HCT116 (cell line): ENCODE data around the gene CPNE5. TPM values are rescaled to one million over a fixed set of nuclear protein-coding genes. Genes with fewer than 3 reads are reported as not detected.

Experiments used
- ATAC-seq: fragments of 200-7000 bp; cut with Tn5 transposase; 2 replicates; pipeline ENCODE4 v1.9.1; 2020; ENCODE audit warnings: mild to moderate bottlenecking, moderate library complexity
- BruUV-seq: library from RNA; stranded (reverse); fragments of 400-500 nt; replicated peaks from 2 replicates; lab custom pipeline; 2021; lab: Mats Ljungman, UMichigan
- CTCF ChIA-PET: fragments of 300-600 bp; sonication (Branson Sonifier 250); formaldehyde crosslinking; loops from one replicate; lab custom pipeline; 2021; ENCODE audit warnings: antibody characterized with exemption; lab: Charles Lee
- POLR2A ChIA-PET: fragments of 300-600, 350-600 bp; sonication (Branson Sonifier 250); formaldehyde crosslinking; loops from one replicate; lab custom pipeline; 2021; ENCODE audit warnings: antibody characterized with exemption; lab: Charles Lee
- RAD21 ChIA-PET, 2 experiments: fragments of 300-600 bp; sonication (Branson Sonifier 250); formaldehyde crosslinking; loops; one replicate each; lab custom pipeline; 2023; ENCODE audit warnings: low total read pairs in 2 of 2; ENCODE audit not compliant: uncharacterized antibody in 2 of 2, unreplicated experiment in 2 of 2, low non-redundant PET in 1 of 2; lab: Charles Lee
- DNase-seq: peaks from one replicate; pipeline ENCODE4 v3.0.0-alpha.2; 2010; ENCODE audit warnings: low read depth, low spot score
- H2AFZ ChIP-seq: fragments of 200-600 bp; shearing (Covaris generic), sonication (generic); 2 replicates; pipeline ENCODE4 v1.6.1; 2017; ENCODE audit warnings: low read depth, mixed run types, mixed read lengths, antibody characterized with exemption, low read length; ENCODE audit not compliant: poor library complexity, severe bottlenecking
- H3K27ac ChIP-seq: 2 replicates; pipeline ENCODE4 v1.5.1; 2012; ENCODE audit warnings: low read depth, low read length
- H3K27me3 ChIP-seq: fragments of 200-600 bp; sonication (generic); 2 replicates; pipeline ENCODE4 v1.6.1; 2016; ENCODE audit warnings: mixed run types, low read length, mixed read lengths; ENCODE audit not compliant: insufficient read depth
- H3K36me3 ChIP-seq, 2 experiments: fragments of 200-500 bp in 1 of 2; fragments of 200-600 bp in 1 of 2; sonication (Bioruptor generic) in 1 of 2; sonication (generic) in 1 of 2; 2 replicates each; pipeline versions ENCODE4 v1.5.1 to v1.6.1; 2014 to 2016; ENCODE audit warnings: low read length in 2 of 2, inconsistent platforms in 1 of 2, mixed read lengths in 1 of 2, mixed run types in 1 of 2; ENCODE audit not compliant: insufficient read depth in 2 of 2, control insufficient read depth in 1 of 2
- H3K4me1 ChIP-seq, 2 experiments: fragments of 200-600 bp in 1 of 2; sonication (generic) in 1 of 2; 2 replicates each; pipeline versions ENCODE4 v1.5.1 to v1.6.1; 2012 to 2017; ENCODE audit warnings: low read length in 2 of 2, inconsistent platforms in 1 of 2, mild to moderate bottlenecking in 1 of 2, mixed read lengths in 1 of 2, mixed run types in 1 of 2, moderate library complexity in 1 of 2; ENCODE audit not compliant: insufficient read depth in 2 of 2, control insufficient read depth in 1 of 2
- H3K4me2 ChIP-seq: fragments of 200-600 bp; sonication (generic); 2 replicates; pipeline ENCODE4 v1.6.1; 2017; ENCODE audit warnings: mixed run types, low read length, mixed read lengths
- H3K4me3 ChIP-seq, 2 experiments: fragments of 200-600 bp in 1 of 2; sonication (generic) in 1 of 2; replicated peaks in 1 of 2; 2 replicates each; pipeline ENCODE4 v1.5.1; 2011 to 2016; ENCODE audit warnings: low read length in 2 of 2, control low read depth in 1 of 2, low read depth in 1 of 2, mild to moderate bottlenecking in 1 of 2, mixed read lengths in 1 of 2, mixed run types in 1 of 2
- H3K79me2 ChIP-seq: fragments of 200-600 bp; sonication (generic); 2 replicates; pipeline ENCODE4 v1.6.1; 2017; ENCODE audit warnings: mild to moderate bottlenecking, mixed run types, low read length, moderate library complexity, mixed read lengths; ENCODE audit not compliant: insufficient read depth
- H3K9ac ChIP-seq: fragments of 200-600 bp; sonication (generic); 2 replicates; pipeline ENCODE4 v1.6.1; 2016; ENCODE audit warnings: low read length, mixed read lengths
- H3K9me2 ChIP-seq: fragments of 200-600 bp; sonication (generic), shearing (Covaris generic); 2 replicates; pipeline ENCODE4 v1.6.1; 2017; ENCODE audit warnings: mixed run types, mild to moderate bottlenecking, moderate library complexity; ENCODE audit not compliant: insufficient read depth
- H3K9me3 ChIP-seq, 2 experiments: fragments of 200-500 bp in 1 of 2; fragments of 200-600 bp in 1 of 2; sonication (Bioruptor generic) in 1 of 2; sonication (generic) in 1 of 2; 2 replicates each; pipeline ENCODE4 v1.6.1; 2014 to 2017; ENCODE audit warnings: low read length in 2 of 2, mixed read lengths in 2 of 2, inconsistent platforms in 1 of 2, low read depth in 1 of 2, mild to moderate bottlenecking in 1 of 2, mixed run types in 1 of 2, moderate library complexity in 1 of 2; ENCODE audit not compliant: control insufficient read depth in 1 of 2, insufficient read depth in 1 of 2
- H4K20me1 ChIP-seq: fragments of 200-600 bp; sonication (generic), shearing (Covaris generic); 2 replicates; pipeline ENCODE4 v1.6.1; 2017; ENCODE audit warnings: mixed run types, mild to moderate bottlenecking, moderate library complexity; ENCODE audit not compliant: insufficient read depth
- ATF3 ChIP-seq: IDR thresholded peaks from 2 replicates; pipeline ENCODE4 v1.6.1; 2012
- CBX3 ChIP-seq: IDR thresholded peaks from 2 replicates; pipeline ENCODE4 v1.6.1; 2012; ENCODE audit warnings: low read depth
- CEBPB ChIP-seq: IDR thresholded peaks from 2 replicates; pipeline ENCODE4 v1.6.1; 2012; ENCODE audit warnings: low read depth
- EGR1 ChIP-seq: IDR thresholded peaks from 2 replicates; pipeline ENCODE4 v1.6.1; 2012; ENCODE audit warnings: low read depth
- EZH2 ChIP-seq: fragments of 200-600 bp; sonication (generic); IDR thresholded peaks from 2 replicates; pipeline ENCODE4 v1.6.1; 2017; ENCODE audit warnings: antibody characterized with exemption, mixed run types
- EZH2phosphoT487 ChIP-seq: fragments of 200-600 bp; IDR thresholded peaks from 2 replicates; pipeline ENCODE4 v1.6.1; 2018; ENCODE audit warnings: antibody characterized with exemption, borderline replicate concordance
- JUND ChIP-seq: IDR thresholded peaks from 2 replicates; pipeline ENCODE4 v1.6.1; 2012
- POLR2A ChIP-seq: IDR thresholded peaks from 2 replicates; pipeline ENCODE4 v1.7.0; 2011; ENCODE audit warnings: borderline replicate concordance; ENCODE audit not compliant: insufficient read depth, insufficient read length; ENCODE audit errors: extremely low read depth
- POLR2AphosphoS5 ChIP-seq: IDR thresholded peaks from 2 replicates; pipeline ENCODE4 v1.6.1; 2011; ENCODE audit warnings: mild to moderate bottlenecking, low read depth, low read length, moderate library complexity
- SIN3A ChIP-seq: IDR thresholded peaks from 2 replicates; pipeline ENCODE4 v1.6.1; 2012; ENCODE audit warnings: low read depth
- SP1 ChIP-seq: IDR thresholded peaks from 2 replicates; pipeline ENCODE4 v1.6.1; 2012; ENCODE audit warnings: low read depth
- TCF7L2 ChIP-seq: IDR thresholded peaks from 2 replicates; pipeline ENCODE4 v1.7.0; 2011; ENCODE audit warnings: borderline replicate concordance, inconsistent platforms; ENCODE audit not compliant: insufficient read depth, insufficient read length; ENCODE audit errors: extremely low read depth
- YY1 ChIP-seq: IDR thresholded peaks from 2 replicates; pipeline ENCODE4 v1.6.1; 2011; ENCODE audit warnings: low read length, low read depth, moderate library complexity, mild to moderate bottlenecking; ENCODE audit not compliant: insufficient replicate concordance; ENCODE audit errors: extremely low read depth
- ZFX ChIP-seq: fragments of 450-650 bp; IDR thresholded peaks from 2 replicates; pipeline ENCODE4 v1.6.1; 2017
- intact Hi-C: fragments of 100-400 bp; cut with micrococcal nuclease; formaldehyde crosslinking; loops from 2 replicates; pipeline ENCODE4 v1.10.0; 2022
- total RNA-seq: library from RNA; stranded (reverse); gene quantifications from one replicate; pipeline ENCODE4 v1.2.1, GENCODE V29; 2021; ENCODE audit not compliant: unreplicated experiment
- TF ChIP-seq, protein P1 (sequence below): IDR thresholded peaks from 2 replicates; pipeline ENCODE4 v1.6.1; 2011; ENCODE audit warnings: mild to moderate bottlenecking, low read length, moderate library complexity; ENCODE audit not compliant: insufficient replicate concordance; ENCODE audit errors: extremely low read depth
- TF ChIP-seq, protein P2 (sequence below): IDR thresholded peaks from 2 replicates; pipeline ENCODE4 v1.6.1; 2012
- TF ChIP-seq, protein P3 (sequence below): IDR thresholded peaks from 2 replicates; pipeline ENCODE4 v1.6.1; 2012; ENCODE audit warnings: low read depth

Gene CPNE5
- total RNA-seq, 1 experiment from 2014 or later: not detected

DNA sequence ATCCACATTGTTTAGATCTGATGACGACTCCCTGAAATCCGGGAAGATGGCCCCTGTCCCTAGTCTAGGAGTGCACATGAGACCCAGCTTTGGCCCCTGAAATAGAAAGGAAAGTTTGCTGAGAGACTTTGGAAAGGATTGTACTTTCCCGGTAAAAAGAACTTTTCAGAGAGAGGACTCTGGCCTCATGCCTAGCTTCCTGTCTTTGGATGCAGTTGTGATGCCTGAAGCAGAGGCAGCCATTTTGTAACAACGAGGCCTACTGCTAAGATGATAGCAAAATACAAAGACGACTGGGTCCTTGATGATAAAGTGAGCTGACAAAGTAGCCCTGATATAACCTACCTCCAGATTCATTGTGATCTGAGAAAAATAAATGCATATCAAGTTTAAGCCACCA, 6.9 kb downstream of the CPNE5 start:
- DNase-seq (no peak), ATAC-seq (no peak)
- no peak for TF ChIP-seq POLR2AphosphoS5
- no peak for TF ChIP-seq YY1
- TF ChIP-seq, protein P1, sequence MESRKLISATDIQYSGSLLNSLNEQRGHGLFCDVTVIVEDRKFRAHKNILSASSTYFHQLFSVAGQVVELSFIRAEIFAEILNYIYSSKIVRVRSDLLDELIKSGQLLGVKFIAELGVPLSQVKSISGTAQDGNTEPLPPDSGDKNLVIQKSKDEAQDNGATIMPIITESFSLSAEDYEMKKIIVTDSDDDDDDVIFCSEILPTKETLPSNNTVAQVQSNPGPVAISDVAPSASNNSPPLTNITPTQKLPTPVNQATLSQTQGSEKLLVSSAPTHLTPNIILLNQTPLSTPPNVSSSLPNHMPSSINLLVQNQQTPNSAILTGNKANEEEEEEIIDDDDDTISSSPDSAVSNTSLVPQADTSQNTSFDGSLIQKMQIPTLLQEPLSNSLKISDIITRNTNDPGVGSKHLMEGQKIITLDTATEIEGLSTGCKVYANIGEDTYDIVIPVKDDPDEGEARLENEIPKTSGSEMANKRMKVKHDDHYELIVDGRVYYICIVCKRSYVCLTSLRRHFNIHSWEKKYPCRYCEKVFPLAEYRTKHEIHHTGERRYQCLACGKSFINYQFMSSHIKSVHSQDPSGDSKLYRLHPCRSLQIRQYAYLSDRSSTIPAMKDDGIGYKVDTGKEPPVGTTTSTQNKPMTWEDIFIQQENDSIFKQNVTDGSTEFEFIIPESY: no peak
- no peak for TF ChIP-seq JUND
- no peak for TF ChIP-seq EZH2phosphoT487
- TF ChIP-seq EGR1: no peak
- no peak for TF ChIP-seq ATF3
- TF ChIP-seq POLR2A: no peak
- TF ChIP-seq CEBPB: no peak
- TF ChIP-seq EZH2: no peak
- TF ChIP-seq, protein P2, sequence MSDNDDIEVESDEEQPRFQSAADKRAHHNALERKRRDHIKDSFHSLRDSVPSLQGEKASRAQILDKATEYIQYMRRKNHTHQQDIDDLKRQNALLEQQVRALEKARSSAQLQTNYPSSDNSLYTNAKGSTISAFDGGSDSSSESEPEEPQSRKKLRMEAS: no peak
- TF ChIP-seq CBX3: no peak
- no peak for TF ChIP-seq SP1
- TF ChIP-seq, protein P3, sequence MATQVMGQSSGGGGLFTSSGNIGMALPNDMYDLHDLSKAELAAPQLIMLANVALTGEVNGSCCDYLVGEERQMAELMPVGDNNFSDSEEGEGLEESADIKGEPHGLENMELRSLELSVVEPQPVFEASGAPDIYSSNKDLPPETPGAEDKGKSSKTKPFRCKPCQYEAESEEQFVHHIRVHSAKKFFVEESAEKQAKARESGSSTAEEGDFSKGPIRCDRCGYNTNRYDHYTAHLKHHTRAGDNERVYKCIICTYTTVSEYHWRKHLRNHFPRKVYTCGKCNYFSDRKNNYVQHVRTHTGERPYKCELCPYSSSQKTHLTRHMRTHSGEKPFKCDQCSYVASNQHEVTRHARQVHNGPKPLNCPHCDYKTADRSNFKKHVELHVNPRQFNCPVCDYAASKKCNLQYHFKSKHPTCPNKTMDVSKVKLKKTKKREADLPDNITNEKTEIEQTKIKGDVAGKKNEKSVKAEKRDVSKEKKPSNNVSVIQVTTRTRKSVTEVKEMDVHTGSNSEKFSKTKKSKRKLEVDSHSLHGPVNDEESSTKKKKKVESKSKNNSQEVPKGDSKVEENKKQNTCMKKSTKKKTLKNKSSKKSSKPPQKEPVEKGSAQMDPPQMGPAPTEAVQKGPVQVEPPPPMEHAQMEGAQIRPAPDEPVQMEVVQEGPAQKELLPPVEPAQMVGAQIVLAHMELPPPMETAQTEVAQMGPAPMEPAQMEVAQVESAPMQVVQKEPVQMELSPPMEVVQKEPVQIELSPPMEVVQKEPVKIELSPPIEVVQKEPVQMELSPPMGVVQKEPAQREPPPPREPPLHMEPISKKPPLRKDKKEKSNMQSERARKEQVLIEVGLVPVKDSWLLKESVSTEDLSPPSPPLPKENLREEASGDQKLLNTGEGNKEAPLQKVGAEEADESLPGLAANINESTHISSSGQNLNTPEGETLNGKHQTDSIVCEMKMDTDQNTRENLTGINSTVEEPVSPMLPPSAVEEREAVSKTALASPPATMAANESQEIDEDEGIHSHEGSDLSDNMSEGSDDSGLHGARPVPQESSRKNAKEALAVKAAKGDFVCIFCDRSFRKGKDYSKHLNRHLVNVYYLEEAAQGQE: no peak
- TF ChIP-seq TCF7L2: no peak
- TF ChIP-seq ZFX: no peak
- TF ChIP-seq SIN3A: no peak
- Histone ChIP-seq H3K9me2 (no peaks in the 10 kb centered on the region), H3K27me3 (no peaks in the 10 kb centered on the region), H3K9me3 (no peaks in the 10 kb centered on the region), H4K20me1 (no peaks in the 10 kb centered on the region), H3K4me3 (no peak overlapping the region), H3K9ac (no peak overlapping the region), H3K36me3 (no peaks in the 10 kb centered on the region), H3K79me2 (no peaks in the 10 kb centered on the region), H2AFZ (no peak overlapping the region), H3K4me2 (no peak overlapping the region), H3K4me1 (no peaks in the 10 kb centered on the region), H3K27ac (no peak overlapping the region)
- intact Hi-C loops: no loop called here
- BruUV-seq: no TSS peak
- ChIA-PET CTCF (no interaction called here), POLR2A (no interaction called here), RAD21 (no interaction called here)
